Measurements from ENCODE around the gene ADGRV1.
"Not testable (repeated sequence)": the region's sequence is repeated elsewhere in the genome, so short reads cannot be mapped to it uniquely, and the experiment has no call there.

ADGRV1 gene

DNA sequence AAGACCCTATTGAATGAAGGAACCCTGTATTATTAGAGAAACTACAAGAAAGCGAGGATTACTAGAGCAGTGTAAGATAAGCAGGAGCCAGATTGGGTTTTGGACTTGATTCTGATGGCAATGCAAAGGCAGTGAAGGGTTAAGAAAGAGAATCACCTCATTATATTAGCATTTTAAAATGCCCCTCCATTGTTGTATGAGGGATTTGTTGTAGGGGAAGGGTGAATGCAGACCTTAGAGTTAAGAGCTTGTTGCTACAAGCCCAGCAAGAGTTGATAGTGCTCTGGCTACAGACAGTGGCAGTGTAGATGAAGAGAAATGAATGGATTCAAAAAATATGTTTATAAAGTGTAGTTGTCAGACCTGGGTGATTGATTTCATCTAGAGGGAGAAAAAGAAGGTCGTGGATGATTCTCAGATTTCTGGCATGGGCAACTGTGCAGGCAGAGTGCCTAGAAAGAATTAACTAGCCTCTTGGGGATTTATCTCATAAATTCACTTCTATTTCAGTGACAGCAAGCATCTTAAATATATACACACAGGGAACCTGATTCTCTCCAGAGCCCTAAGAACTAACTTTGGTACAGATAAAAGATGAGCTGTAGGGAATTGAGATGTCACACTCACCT is 479.7 kb downstream of the ADGRV1 start:
- DNase-seq = no peak

DNA sequence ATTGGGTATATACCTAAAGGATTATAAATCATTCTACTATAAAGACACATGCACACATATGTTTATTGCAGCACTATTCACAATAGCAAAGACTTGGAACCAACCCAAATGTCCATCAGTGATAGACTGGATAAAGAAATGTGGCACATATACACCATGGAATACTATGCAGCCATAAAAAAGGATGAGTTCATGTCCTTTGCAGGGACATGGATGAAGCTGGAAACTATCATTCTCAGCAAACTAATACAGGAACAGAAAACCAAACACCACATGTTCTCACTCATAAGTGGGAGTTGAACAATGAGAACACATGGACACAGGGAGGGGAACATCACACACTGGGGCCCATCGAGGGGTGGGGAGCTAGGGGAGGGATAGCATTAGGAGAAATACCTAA is 482.5 kb downstream of the ADGRV1 start:
- DNase-seq = not testable (repeated sequence)

DNA sequence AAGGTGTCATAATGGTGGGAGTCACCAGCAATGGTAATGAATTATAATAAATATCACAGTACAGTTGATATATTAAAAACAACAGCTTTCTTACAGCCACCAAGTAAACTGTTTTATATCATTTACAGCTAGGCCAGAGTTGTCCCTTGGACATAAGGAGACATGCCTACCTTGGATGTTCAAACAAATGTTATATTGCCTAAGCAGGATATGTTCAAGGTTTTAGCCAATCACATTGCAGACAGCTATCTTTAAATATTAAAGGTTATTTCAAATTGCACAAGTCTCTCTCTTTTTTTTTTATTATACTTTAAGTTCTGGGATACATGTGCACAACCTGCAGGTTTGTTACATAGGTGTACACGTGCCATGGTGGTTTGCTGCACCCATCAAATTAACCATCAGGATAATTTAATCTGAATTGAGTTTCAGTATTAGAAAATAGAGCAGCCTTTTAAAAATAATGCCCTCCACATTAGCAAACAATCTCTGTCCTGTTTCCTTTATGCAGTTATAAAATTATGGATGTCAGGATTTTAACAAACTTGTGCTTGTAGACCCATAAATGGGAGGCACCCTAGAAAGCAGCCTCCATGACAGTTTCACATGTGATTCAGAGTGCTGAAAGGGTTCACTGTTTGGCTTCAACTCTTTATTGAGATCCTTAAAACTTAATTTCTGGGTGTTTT is 483.8 kb downstream of the ADGRV1 start:
- DNase-seq = no peak

DNA sequence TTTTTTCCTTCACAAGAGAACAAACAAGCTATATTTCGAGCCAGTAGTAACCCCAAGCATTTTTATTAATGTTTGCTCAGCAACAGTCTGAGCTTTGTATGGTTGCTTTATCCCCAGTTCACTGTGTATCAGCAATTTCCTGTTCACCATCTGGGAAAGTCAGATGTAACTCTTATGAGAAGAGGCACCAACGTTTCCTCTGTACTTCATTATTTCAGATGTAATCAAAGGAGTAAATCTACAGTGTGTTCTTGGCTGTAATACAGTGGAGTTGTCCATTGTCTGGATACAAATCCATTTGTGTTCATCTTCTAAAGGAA is 484.3 kb downstream of the ADGRV1 start:
- no peak for DNase-seq

DNA sequence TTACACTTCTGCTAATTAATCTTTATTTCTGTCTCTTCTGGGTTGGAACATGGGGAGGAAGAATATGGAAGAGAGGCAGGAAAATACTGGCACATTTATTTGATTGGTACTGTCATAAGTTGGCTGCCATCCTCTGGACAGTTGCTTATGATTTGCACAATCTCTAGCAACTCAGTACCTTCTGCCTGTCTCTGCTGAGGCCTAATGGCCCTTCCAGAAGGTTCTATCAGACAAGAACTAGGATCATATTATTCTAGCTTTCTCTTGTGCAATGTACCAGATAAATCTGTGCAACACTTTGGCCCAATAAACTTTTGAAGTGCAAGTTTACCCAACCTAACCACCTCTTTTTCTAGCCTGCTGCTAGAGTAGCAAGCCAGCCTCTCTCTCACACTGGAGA is 489.5 kb downstream of the ADGRV1 start:
- DNase-seq = no peak

DNA sequence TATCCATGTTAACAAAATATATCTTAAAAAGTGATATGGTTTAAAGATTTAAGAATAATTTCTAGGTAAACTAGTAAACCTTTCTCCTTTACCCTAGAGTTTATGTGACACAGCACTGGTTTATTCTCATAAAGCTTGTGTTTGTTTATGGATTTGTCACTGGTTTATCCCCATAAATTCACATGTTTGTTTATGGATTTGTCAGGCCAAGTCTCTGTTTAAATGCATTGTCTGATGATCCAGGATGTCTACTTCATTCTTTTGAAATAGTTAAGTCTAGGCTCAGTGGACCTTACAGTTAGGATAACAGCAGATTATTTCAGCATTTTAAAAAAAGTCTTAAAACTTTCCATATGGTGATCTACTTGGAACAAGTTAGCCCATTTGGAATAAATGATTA is 490.5 kb downstream of the ADGRV1 start:
- DNase-seq = no peak

DNA sequence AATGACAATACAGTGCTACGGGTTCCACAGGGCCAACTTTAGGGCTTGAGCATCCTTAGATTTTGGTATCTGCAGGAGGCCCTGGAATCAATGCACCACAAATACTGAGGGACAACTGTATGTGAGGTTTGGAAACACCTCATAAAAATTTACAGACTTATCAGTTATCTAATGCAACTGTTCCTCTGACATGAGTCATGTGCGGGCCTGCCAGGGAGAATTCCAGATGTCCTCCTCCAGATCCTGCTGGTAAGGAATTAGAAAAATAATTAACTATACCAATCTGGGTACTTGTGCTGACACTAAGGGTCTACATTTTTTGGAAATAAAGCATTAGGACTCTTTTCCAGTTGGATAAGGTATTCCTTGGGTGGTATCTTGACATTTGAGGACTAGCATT is 491.2 kb downstream of the ADGRV1 start:
- DNase-seq = no peak

DNA sequence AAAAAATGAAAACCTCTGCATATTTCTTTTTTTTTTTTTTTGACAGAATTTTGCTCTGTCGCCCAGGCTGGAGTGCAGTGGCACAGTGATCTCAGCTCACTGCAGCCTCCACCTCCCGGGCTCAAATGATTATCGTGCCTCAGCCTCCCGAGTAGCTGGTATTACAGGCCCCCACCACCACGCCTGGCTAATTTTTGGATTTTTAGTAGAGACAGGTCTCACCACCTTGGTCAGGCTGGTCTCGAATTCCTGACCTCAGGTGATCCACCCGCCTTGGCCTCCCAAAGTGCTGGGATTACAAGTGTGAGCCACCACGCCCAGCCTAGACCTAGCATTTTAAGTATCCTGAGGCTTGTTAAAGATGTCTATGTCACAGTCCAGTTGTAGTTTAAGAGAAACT is 493.8 kb downstream of the ADGRV1 start:
- not testable (repeated sequence) for DNase-seq

DNA sequence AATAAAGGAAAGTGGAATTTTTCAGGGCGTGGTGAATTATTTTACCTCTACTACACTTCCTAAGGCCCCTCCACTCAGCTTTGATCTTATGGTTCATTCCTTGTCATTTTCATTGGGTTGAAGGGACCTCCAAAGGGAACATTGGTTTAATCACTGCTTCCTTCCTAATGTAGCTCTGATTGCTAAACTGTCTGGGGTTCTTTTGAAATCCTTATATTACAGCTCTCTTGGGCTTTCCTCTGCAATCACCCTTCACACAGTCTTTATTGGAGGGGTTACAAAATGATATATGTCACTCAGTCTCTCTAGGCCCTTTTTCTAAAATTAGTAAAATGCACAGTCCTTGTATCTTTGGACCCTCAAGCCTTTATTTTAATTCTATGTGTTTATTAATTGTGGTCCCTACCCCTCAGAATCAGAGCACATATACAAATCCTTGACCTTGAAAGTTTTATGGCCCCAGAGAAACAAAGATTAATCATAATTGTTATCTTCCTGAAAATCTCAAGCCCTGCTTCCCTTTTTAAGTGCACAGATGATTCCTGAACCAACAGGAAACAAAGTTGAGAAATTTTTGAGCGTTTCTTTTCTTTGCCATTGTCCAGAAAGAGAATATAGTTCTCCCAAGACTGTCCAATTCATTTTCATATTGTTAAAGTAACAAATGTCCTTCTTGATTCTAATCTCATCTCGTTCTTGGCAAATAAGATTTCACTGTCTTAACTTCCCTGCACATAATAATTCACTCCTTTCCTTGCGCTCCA is 494.6 kb downstream of the ADGRV1 start:
- no peak for DNase-seq

DNA sequence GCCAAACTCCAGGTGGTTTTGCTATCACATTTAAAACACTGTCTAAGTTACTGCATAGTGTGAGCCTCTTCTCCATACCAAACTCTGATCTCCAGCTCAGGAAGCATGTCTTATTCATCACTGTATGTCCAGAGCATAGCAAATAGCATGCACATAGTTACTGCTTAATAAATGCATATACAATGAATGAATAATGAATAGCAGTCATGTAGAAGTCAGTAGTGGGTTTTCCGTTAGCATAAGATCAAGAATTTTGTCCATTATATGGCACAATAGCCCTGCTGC is 495.1 kb downstream of the ADGRV1 start:
- DNase-seq = no peak

DNA sequence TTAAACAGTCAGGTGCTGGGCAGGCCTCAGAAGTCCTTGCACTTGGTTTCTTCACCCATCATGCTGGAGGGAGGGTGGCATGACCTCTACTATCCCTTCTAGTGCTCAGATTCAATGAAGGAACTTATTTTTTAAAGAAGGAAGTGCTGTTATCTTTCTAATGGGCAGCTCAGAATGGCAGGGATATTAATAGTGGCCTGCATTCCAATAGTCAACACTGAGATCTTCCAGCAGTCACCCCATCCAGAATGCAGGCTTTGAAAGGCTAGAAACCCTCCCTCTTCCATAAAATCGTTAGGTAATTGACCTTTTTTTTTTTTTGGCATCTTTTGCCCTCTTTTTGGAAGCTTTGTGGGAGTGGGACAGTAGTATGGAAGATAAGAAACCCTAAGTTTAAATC is 499.6 kb downstream of the ADGRV1 start:
- DNase-seq = no peak

DNA sequence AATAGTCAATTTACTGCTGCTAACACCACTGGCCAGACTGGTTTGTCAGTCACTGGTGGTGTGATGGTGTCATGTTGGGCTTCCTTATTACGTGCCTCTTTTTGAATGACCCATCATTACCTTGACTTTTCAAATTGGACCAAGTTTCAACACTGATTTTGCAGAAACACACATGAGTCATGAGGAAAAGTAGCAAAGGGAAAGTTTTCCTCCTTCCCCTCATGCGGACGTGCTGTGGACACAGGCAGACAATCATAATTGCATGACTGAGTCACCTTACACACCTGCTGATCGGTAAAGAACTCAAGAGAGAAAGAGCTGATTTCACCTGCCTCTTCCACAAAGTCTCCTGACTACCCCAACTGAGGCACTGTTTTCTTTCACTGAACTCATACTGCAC is 500.0 kb downstream of the ADGRV1 start:
- no peak for DNase-seq

DNA sequence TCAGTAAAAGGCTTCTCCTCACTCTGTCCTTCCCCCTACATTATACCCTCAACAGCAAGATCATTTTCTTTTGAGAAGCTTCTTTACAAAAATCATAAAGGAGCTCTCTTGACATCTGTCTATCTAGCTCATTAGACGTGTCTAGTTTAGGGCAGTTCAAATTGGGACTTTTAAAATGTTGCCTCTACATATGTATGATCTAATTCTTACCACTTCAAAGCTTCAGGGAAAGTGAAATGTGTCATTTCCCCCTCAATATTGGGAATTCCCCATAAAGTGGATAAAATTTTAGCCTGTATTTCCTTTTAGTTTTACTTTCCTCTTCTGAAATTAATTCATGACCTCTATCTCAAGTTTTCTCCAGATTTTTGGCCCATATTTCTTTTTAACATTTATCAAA is 500.8 kb downstream of the ADGRV1 start:
- no peak for DNase-seq

DNA sequence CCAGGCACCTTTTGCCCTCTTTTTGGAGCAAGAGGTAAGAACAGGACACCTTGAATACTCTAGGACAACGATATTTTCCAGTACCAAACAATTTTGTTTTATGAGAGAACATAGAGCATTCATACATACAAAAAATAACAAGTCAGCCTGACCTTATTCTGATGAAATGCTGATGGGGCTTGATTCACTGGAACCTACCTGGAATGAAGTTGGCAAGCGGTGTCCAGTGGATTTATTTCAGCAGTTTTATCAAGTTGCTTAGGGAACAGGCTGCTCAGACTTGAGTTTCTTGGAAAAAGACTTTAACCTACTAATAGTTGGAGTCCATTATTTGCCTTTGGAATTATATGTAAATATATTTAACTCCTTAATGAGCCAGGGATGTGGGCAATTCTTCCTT is 502.5 kb downstream of the ADGRV1 start:
- DNase-seq = no peak

DNA sequence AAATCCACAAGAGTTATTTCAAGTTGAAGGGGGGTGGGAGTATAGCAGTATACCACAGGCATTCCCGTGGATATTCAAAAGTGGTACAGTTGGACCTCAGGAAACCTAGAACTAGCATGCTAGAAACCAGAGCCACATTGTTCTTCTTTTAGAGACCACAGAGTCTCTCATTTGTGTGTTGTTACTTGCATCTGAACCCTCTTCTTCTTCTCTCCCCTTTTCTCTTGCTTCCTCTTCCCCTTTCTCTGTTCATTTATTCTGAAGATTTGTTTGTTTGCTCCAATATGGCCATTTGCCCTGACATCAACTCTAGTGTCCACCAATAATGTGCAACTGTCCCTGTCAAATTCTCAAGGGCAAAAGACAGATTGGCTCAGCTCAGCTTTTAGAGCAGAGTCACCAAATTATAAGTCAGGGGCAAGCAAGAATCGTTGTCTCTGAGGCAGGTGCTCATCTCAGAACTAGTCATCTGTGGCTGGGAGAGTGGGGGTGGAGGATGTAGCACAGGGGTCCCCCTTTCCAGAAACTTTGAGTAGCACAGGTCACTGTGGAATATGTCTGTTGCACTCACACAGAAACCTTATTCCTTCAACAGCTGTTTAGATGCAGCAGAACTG is 503.5 kb downstream of the ADGRV1 start:
- no peak for DNase-seq

DNA sequence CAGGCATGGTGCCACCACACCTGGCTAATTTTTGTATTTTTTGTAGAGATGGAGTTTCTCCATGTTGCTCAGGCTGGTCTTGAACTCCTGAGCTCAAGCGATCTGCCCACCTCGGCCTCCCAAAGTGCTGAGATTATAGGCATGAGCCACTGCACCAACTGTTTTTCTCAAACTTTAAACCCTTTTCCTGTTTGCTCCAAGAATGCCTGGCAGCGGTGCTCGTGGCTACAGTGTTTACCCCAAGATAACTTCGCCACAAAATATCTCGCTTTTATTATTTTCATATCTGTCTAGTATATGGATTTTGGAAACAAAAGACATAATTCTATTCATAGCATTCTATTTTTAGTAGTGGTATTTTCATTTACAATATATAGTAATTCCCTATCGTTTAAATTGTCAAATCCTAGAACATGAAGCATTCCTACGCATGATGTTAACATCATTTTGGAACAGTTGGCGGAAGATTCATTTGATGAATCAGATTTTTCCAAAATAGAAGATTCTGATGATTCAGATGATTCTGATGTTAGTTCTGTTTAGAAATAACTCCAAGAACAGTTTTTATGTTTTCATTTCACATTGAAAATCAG is 504.6 kb downstream of the ADGRV1 start:
- not testable (repeated sequence) for DNase-seq

DNA sequence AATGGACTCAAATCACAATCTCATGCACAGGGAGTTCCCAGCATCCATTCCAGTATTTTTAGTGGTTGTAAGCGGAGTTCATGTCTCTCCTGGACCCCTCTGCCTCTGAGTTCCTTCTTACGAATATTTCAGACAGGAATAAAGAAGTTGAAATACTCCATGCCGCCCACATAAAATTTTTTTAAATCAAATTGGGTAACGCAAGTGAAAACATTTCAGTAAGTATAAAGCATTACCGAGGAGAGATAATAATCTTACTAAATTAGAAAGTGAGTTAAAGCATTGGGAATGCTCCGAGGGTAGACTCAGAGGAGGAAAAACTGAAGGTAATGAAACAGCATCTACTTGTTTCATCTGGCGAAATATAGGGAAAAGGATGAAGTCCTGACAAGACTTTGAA is 506.9 kb downstream of the ADGRV1 start:
- DNase-seq = no peak

DNA sequence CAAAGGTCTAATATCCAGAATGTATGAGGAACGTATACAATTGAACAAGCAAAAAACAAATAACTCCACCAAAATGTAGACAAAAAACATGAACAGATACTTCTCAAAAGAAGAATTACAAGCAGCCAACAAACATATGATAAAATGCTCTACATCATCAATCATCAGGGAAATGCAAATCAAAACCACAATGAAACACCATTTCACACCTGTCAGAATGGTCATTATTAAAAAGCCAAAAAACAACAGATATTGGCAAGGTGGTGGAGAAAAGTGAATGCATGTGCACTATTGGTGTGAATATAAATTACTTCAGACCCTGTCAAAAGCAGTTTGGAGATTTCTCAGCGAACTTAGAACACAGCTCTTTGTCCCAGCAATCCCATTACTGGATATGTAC is 510.8 kb downstream of the ADGRV1 start:
- DNase-seq = no peak

DNA sequence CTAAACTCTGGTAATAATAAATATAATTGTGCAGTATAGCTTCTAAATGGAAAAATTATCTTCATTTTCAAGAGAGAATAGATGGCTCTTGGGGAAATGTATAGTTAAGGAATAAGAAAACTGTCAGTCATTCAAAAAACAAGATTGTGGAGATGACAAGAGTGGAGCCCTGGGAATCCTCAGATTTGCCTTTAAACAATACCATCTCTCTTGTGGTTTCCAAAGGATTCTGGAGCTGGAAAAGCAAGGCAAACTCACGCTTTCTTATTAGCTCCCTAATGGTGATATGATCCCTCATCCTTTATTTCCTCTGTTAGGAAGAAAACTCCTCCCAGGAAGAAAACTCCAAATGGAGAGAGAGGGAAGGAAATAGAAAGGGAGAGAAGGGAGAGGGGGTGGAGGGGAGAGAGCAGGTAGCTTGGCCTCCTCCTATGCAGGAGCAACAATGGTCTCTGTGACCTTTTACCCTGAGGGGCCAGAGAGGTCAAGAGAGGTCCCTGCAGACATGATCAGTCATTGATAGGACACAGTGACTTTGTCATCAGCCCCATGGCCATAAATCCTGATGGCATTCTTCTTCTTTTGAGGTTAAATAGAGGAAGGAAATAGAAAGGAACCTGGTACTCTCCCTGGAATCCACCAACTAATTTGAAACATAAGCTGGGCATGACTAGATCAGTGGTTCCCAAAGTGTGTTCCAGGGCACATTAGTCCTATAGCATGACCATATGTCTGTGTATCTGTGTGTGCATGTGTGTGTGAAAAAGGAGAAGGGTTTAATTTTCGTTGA is 512.4 kb downstream of the ADGRV1 start:
- no peak for DNase-seq

DNA sequence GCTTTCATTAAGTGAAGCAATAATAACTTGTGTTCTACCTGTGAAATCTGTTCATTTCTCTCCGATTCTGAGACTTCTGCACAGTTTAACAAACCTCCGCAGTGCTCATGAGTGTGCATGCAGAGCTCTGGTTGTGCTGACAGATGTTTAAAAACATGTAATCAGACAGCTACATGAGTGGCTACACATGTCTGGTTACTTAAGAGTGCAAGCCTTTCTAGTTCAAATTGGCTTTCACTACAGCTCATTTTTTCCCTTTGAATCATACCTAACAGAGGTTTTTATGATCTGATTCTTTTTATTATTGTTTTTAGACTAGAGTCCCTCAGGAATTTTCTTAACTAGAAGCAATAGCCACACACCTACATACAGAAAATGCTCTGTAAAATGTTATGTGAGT is 514.3 kb downstream of the ADGRV1 start:
- DNase-seq = no peak

DNA sequence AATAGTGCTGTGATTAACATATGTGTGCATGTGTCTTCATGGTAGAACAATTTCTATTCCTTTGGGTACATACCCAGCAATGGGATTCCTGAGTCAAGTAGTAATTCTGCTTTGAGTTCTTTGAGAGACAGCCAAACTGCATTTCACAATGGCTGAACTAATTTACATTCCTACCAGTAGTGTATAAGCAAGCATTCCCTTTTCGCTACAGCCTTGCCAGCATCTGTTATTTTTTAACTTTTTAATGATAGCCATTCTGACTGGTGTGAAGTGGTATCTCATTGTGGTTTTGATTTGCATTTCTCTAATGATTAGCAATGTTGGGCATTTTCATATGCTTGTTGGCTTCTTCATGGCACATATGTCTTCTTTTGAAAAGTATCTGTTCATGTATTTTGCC is 516.0 kb downstream of the ADGRV1 start:
- no peak for DNase-seq

DNA sequence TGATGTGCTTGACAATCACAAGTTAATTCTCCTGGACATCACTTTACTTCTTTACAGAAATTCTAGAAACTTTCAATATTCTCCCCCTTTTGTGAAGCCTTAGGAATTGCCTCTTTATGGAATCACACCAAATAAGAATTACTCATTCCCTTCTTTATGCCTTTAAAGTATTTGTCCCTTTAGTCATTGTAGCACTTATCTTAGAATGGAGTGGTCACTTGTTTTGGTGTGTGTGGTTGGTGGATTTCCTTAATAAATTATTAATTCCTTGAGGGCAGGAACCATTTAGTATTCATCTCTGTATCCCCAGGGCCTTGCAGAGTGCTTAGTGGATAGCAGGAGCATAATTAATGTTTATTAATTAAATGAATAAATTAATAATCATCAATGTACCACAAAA is 517.5 kb downstream of the ADGRV1 start:
- DNase-seq = no peak

DNA sequence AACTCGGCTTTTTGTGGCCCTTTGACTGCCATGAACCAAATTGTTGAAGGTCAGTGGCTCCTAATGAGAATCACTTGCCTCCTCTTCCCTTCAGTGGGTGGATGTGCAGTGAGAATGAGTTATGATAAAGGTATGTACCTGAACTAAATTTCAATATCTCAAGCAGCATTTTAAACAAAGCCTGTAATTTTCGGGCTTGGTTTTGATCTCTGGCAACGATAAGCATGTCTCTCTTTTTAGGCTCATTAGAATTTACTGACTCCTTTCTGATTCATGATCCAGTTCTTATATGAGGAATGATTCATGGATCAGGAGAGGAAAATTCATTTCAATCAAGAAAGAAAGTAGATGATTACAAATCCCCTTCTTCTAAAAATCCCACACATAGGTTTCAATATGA is 519.0 kb downstream of the ADGRV1 start:
- no peak for DNase-seq

Measured in activated gamma-delta T cell (primary cell).